GM19238 (cell line): ENCODE data around the gene FLVCR2.

Source experiments
- DNase-seq: peaks from one replicate; pipeline ENCODE4 v3.0.0; 2011; ENCODE audit warnings: low spot score; ENCODE audit not compliant: insufficient read length

The FLVCR2 gene

GRCh38 chr14:75628816-75629215, 50.4 kb downstream of the FLVCR2 start:
- no peak for DNase-seq

GRCh38 chr14:75630695-75631452, 52.5 kb downstream of the FLVCR2 start:
- no peak for DNase-seq

GRCh38 chr14:75631453-75631831, 53.0 kb downstream of the FLVCR2 start:
- no peak for DNase-seq

DNA sequence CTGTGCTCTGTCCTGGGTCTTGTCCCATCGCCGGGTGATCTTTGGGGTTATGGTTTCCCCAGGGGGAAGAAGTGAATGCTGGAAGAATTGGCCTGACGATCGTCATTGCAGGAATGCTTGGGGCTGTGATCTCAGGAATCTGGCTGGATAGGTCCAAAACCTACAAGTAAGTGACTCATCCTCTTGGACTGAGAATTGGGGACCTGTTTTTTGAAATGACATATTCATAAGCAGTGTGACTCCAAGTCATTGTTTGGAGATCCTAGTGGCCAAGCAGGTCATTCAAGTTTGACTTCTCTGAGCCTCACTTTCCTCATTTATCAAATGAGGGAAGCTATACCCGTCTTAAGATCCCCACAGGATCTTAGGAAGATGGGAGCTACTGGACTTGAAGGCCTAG, 56.4 kb downstream of the FLVCR2 start:
- no peak for DNase-seq

DNA sequence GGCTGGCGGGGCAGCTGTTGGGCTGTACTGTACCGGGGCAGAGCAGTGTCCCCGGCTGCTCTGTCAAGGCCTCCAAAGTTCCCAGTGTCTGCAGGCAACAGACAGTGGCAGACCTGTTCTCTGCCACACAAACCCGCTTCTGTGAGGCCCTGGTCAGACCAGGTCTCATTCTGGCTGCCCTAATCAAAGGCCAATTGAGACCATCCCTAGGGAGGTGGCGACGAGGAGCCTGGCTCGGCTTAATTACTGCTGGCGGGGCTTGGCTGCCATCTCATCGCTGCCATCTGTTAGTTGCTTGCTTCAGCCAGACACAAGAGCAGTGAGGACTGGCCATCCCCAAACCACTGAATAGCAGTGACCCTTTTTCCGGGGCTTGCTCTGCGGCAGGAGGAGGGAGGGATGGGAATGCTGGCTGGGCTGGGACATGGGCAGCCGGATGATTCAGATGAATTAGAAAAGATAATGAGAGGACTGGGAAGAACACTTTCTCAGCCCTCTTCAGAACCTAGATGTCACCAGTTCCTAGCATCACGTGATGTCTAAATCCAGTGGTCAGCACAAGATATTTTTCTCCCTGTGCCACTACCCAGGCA, 57.8 kb downstream of the FLVCR2 start:
- no peak for DNase-seq

GRCh38 chr14:75640876-75641275, 62.5 kb downstream of the FLVCR2 start:
- DNase-seq, result no peak

DNA sequence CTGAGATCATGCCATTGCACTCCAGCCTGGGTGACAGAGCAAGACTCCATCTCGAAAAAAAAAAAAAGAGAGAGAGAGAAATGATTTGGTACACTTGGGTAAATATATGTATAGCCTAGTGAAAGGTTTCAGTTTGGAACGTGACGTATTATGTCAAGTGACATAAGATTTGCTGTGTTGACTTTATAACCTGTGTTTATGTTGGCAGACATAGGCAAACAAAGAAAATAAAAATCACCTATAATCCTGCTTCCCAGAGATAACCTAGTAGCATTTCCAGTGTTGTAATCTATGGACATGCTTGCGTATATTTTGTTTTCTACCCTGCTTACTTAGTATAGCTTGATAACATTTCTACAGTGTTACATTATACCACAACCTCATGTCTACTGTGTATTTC, 65.6 kb downstream of the FLVCR2 start:
- DNase-seq, result no peak

GRCh38 chr14:75645056-75645455, 66.6 kb downstream of the FLVCR2 start:
- no peak for DNase-seq

DNA sequence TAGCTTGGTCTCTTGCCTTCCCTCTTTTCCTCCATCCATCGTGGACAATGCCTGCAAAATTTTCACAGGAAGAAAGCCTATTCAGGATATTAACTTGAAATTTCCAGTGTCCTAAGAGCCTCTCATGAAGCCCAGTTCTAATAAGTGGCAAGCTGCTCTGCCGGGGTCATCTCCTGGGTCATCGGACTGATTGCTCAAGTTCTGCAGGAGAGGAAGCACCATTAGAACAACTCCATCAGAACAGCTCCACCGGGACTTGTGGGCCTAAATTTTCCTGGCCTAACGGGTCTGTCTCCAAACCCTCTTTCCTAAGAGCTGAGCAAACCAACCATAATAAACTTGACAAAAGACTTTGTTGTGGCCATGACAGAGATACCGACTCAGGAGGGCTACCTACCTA, 68.3 kb downstream of the FLVCR2 start:
- DNase-seq, result no peak

GRCh38 chr14:75647640-75648039, 69.2 kb downstream of the FLVCR2 start:
- no peak for DNase-seq

GRCh38 chr14:75648066-75648838, 69.8 kb downstream of the FLVCR2 start:
- DNase-seq, result no peak

DNA sequence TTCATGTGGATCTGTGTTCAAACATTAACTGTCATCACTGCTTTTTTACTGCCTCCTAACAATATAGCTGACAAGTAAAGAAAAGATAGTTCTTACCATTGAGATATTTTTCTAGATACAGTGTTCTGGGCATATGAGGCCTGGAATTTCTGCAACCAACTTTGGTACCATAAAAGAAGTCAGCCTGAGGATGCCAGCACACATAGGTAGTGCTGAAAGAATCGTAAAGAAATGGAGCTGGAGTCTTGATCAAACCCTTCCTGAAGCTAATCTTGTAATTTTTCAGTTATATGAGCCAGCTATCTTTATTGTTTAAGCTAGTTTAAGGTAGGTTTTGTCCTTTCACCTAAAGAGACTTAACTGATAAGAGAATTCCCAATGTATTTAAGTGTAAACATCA, 70.9 kb downstream of the FLVCR2 start:
- no peak for DNase-seq

- no peak for DNase-seq
Measured at GRCh38 chr14:75649773-75650172, 71.4 kb downstream of the FLVCR2 start.

DNA sequence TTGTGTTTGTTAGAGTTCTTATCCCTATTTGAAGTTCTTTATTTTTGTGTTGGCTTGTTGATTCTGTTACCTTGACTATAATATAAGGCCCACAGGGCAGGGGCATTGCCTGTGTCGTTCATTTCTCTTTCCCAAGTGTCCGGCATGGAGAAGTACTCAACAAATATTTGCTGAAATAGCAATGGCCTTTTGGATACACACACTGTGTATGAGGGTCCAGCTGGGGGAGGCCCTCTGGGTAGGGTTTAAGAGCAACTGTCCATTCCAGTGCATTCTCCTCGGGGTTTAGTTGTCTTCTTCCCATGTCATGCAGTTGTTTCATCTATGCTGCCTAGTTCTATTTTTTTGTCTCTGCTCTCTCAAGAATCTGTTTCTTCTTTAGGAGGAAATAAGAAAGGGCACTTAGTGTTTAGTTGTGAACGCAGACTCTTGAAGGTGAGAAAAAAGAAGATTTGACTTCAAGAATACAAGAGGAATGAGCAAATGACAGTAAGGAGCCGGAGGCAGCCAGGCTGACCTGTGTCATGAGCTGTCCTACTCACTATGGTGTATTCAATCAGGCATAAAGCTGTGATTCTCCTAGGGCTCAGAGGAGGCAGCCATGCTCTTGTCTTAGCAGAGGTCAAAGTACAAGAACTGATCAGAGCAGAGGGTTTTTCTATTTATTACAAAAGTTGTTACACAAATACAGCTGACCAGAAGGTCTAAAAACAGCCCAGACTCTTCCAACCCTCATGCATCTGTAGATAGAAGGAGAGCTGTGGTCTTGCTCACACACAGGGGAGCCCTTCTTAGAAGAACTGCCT, 72.0 kb downstream of the FLVCR2 start:
- no peak for DNase-seq

DNA sequence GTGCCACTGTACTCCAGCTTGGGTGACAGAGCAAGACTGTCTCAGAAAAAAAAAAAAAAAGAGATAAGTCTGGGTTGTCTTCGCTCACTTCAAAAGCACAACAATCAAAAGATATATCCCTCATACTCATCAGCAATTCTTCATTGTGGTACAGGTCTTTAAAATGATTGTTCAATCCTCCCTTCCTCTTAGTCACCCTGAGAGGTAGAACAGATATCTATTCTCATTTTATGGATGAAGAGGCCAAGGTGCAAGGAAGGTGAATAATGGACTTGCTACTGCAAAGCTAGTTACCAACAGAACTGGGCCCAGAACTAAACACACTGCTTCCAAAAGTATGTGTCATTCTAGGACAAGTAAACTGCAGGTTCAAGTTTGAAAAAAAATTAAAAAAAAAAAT, 75.1 kb downstream of the FLVCR2 start:
- DNase-seq, result no peak

DNA sequence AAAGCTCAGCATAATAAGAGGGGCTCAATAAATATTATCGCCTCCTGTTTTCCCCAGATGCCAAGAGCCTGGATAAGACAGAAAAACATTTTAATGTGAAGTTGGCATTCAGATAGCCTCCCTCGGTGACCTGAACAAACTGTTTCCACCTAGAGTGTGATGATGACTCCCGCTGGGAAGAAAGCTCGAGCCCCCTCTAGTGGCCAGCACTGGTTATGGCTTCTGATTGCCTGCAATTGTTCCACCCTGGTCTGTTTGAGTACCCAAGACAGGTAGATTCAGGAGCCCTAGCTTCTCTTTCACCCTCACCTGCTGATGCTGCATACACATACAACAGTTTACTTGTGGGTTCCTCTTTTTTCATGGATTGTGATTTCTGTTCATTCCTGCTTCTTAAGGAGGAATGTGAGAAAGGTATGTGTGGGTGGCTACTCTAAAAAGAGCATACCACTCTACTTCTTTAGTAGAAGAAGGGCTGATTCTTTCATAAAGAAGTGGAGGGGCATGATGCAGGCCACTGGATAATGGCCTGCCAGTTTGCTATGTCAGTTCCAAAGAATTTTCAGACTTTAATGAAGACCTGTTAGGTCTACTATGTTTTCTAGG, 75.8 kb downstream of the FLVCR2 start:
- DNase-seq, result peak; percentile 70

- no peak for DNase-seq
Measured at GRCh38 chr14:75655235-75655634, 76.8 kb downstream of the FLVCR2 start.

GRCh38 chr14:75657331-75657730, 78.9 kb downstream of the FLVCR2 start:
- DNase-seq, result no peak

- no peak for DNase-seq
Measured at GRCh38 chr14:75658957-75659356, 80.5 kb downstream of the FLVCR2 start.

DNA sequence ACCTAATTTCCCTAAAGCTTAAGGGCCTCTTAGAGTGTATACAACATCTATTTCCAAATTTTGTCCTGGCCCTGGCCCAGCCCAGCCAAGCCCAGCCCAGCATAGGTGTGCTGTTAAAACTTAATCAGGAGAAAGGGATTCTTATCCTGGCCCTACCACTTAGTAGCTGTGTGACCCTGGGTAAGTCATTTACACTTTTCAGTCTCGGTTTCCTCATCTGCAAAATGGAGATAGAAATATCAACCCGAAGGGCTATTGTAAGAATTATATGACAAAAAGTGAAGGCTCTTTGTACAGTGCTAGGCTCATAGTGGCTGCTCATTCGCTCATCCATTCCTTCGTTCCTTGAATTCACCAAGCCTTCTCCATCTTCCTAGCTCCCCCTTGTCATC, 81.8 kb downstream of the FLVCR2 start:
- no peak for DNase-seq
